MM.1S (cell line): ENCODE data around the gene FAM174C.

ENCODE experiments used
- DNase-seq: peaks from one replicate; pipeline ENCODE4 v3.0.0-alpha.2; 2015
- H2AFZ ChIP-seq: fragments of 300-600 bp; sonication (generic); 2 replicates; pipeline ENCODE4 v1.6.0; 2016; ENCODE audit warnings: antibody characterized with exemption, low read length
- H3F3A ChIP-seq: fragments of 300-600 bp; sonication (generic); 2 replicates; pipeline ENCODE4 v1.6.1; 2016; ENCODE audit warnings: mild to moderate bottlenecking, antibody characterized with exemption, low read length, moderate library complexity, mixed read lengths; ENCODE audit not compliant: insufficient read depth
- H3K27ac ChIP-seq: fragments of 300-600 bp; sonication (generic); 2 replicates; pipeline ENCODE4 v1.5.1; 2016; ENCODE audit warnings: mild to moderate bottlenecking, low read length
- H3K27me3 ChIP-seq: fragments of 300-600 bp; sonication (generic); replicated peaks from 2 replicates; pipeline ENCODE4 v1.6.0; 2016; ENCODE audit warnings: low read length; ENCODE audit not compliant: insufficient read depth
- H3K36me3 ChIP-seq: fragments of 300-600 bp; sonication (generic); replicated peaks from 2 replicates; pipeline ENCODE4 v1.6.1; 2016; ENCODE audit warnings: mild to moderate bottlenecking, low read length, mixed read lengths; ENCODE audit not compliant: insufficient read depth
- H3K4me1 ChIP-seq: fragments of 300-600 bp; sonication (generic); 2 replicates; pipeline ENCODE4 v1.6.1; 2016; ENCODE audit warnings: low read length, mixed read lengths
- H3K4me2 ChIP-seq: fragments of 300-600 bp; sonication (generic); 2 replicates; pipeline ENCODE4 v1.6.0; 2016; ENCODE audit warnings: low read depth, low read length
- H3K4me3 ChIP-seq: fragments of 300-600 bp; sonication (generic); 2 replicates; pipeline ENCODE4 v1.5.1; 2016; ENCODE audit warnings: low read length, mixed read lengths
- H3K79me2 ChIP-seq: fragments of 300-600 bp; sonication (generic); 2 replicates; pipeline ENCODE4 v1.6.1; 2016; ENCODE audit warnings: mixed run types, low read length, mixed read lengths
- H3K9ac ChIP-seq: fragments of 300-600 bp; sonication (generic); 2 replicates; pipeline ENCODE4 v1.6.1; 2016; ENCODE audit warnings: low read length, mixed read lengths
- H3K9me2 ChIP-seq: fragments of 300-600 bp; sonication (generic); replicated peaks from 2 replicates; pipeline ENCODE4 v1.6.1; 2016; ENCODE audit warnings: mild to moderate bottlenecking, low read length, mixed read lengths; ENCODE audit not compliant: insufficient read depth
- H3K9me3 ChIP-seq: fragments of 300-600 bp; sonication (generic); replicated peaks from 2 replicates; pipeline ENCODE4 v1.6.1; 2016; ENCODE audit warnings: mild to moderate bottlenecking, low read length, mixed read lengths; ENCODE audit not compliant: insufficient read depth
- H4K20me1 ChIP-seq: fragments of 300-600 bp; sonication (generic); 2 replicates; pipeline ENCODE4 v1.6.1; 2016; ENCODE audit warnings: mild to moderate bottlenecking, low read length, moderate library complexity, mixed read lengths; ENCODE audit not compliant: insufficient read depth
- EZH2 ChIP-seq: fragments of 300-600 bp; sonication (generic); optimal IDR thresholded peaks from 2 replicates; pipeline ENCODE3; 2017; ENCODE audit warnings: low read depth, mild to moderate bottlenecking, antibody characterized with exemption, low read length, mixed read lengths
- EZH2phosphoT487 ChIP-seq: fragments of 300-600 bp; sonication (generic); IDR thresholded peaks from 2 replicates; pipeline ENCODE4 v1.6.1; 2018; ENCODE audit warnings: antibody characterized with exemption, low read length
- TF ChIP-seq, protein P1 (sequence below): fragments of 300-600 bp; sonication (generic); IDR thresholded peaks from 2 replicates; pipeline ENCODE4 v1.5.1; 2016; ENCODE audit warnings: antibody characterized with exemption, low read length, mixed read lengths

The FAM174C gene

DNA sequence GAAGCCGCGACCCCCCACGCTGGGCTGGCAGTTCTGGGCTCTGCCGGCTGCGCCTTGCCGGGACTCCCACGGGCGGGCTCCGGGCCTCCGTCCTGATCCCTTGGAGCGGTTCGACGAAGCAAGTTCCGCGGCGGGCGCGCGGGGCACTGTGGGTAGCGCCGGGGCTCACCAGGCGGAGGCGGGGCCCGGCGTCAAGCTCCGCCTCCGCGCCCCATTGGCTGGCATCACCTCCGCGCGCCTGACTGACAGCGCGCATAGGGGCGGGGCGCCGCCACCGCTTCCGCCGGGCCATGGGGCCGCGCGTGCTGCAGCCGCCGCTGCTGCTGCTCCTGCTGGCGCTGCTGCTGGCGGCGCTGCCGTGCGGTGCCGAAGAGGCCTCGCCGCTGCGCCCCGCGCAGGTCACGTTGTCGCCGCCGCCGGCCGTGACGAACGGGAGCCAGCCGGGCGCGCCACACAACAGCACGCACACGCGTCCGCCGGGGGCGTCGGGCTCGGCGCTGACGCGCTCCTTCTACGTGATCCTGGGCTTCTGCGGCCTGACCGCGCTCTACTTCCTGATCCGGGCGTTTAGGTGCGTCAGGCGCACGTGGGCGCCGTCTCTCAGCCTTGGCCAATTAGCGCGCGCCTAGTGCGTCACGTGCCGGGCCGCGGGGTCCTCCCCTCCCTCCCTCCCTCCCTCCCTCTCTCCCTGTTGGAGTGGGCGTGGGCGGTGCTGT lies at the start of gene FAM174C:
TSS of gene FAM174C (plus strand) at position 271 of the 716 bp plus-strand sequence. CDS start at position 291, 20 bp downstream.
- TF ChIP-seq EZH2phosphoT487: no peak
- no peak for TF ChIP-seq EZH2
- TF ChIP-seq, protein P1, sequence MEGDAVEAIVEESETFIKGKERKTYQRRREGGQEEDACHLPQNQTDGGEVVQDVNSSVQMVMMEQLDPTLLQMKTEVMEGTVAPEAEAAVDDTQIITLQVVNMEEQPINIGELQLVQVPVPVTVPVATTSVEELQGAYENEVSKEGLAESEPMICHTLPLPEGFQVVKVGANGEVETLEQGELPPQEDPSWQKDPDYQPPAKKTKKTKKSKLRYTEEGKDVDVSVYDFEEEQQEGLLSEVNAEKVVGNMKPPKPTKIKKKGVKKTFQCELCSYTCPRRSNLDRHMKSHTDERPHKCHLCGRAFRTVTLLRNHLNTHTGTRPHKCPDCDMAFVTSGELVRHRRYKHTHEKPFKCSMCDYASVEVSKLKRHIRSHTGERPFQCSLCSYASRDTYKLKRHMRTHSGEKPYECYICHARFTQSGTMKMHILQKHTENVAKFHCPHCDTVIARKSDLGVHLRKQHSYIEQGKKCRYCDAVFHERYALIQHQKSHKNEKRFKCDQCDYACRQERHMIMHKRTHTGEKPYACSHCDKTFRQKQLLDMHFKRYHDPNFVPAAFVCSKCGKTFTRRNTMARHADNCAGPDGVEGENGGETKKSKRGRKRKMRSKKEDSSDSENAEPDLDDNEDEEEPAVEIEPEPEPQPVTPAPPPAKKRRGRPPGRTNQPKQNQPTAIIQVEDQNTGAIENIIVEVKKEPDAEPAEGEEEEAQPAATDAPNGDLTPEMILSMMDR: no peak
- Histone ChIP-seq H3K9ac (peak within 1 kb of the TSS; percentile 97), H3K4me3 (peak within 1 kb of the TSS; percentile 92), H3K9me3 (no peaks in the 10 kb centered on the region), H3K4me1 (peaks cover 22% of the 10 kb centered on the region), H3K36me3 (peaks cover 37% of the 10 kb centered on the region), H3K9me2 (no peaks in the 10 kb centered on the region), H3K79me2 (peaks cover 72% of the 10 kb centered on the region), H3K27me3 (no peaks in the 10 kb centered on the region), H3K27ac (peak within 1 kb of the TSS; percentile 97), H3K4me2 (peak within 1 kb of the TSS; percentile 94), H2AFZ (peak within 1 kb of the TSS; percentile 9; the same call in 1 of the 2 replicates), H4K20me1 (no peaks in the 10 kb centered on the region), H3F3A (peaks cover 52% of the 10 kb centered on the region)
- DNase-seq: peak; percentile 99

DNA sequence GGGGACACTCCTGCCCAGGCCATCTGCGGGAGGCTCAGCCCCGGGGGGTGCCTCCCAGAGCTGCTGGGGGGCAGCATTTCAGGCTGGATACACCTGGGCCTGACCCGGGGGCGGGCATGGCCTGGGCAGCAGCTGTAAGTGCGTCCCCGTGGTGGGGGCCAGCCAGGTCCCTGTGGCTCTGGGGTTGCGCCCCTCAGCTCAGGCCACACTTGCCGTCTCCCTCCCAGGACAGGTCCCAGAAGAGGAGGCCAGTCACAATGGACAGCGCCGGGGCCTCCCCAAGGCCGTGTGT lies 49.2 kb upstream of the FAM174C start:
- H3F3A ChIP-seq: no peaks in the 10 kb centered on the region
- H3K9me2 ChIP-seq: no peaks in the 10 kb centered on the region
- H3K9ac ChIP-seq: no peak overlapping the region
- H2AFZ ChIP-seq: no peak overlapping the region
- no peaks in the 10 kb centered on the region for H3K27me3 ChIP-seq
- no peaks in the 10 kb centered on the region for H3K79me2 ChIP-seq
- H3K4me1 ChIP-seq: no peaks in the 10 kb centered on the region
- H3K36me3 ChIP-seq: no peaks in the 10 kb centered on the region
- no peak for DNase-seq
- no peak overlapping the region for H3K4me2 ChIP-seq
- no peaks in the 10 kb centered on the region for H4K20me1 ChIP-seq
- H3K4me3 ChIP-seq: no peak overlapping the region
- TF ChIP-seq, protein P1: no peak
- TF ChIP-seq EZH2 (no peak), EZH2phosphoT487 (no peak)
- no peak overlapping the region for H3K27ac ChIP-seq
- H3K9me3 ChIP-seq: no peaks in the 10 kb centered on the region

DNA sequence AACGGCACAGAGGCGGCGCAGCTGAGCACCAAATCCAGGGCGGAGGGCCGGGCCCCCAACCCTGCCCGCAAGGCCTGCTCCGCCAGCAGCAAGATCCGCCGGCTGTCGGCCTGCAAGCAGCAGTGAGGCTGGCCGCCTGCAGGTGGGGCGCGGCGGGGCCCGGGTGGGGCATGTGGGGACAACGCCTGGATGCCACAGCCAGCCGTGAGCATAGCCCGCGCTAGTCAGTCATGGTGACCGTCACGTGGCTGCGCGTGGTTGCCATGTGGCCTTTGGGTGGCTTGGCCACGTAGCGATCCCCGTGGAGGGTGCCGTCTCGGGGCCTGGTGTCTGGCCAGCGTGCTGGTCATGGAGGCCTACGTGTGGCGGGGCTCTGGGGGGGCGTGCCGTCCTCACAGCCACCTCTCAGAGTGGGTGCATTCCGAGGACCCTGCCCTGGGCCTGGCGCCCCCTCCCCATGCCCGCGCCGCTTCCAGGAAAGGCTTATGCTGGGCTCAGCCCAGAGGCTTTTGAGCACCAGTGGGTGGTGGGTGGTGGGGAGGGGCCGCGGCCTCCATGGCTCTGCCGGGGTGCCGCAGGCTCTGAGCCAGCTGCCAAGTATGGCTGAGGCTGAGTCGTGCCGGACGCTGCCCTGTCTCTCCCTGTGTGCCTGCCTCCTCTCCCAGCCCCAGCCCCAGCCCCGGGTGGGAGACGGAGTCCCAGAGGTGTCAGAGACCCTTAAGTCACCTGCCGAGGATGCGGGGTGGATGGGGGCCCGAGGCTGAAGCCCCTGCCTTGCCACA lies 48.6 kb upstream of the FAM174C start:
- DNase-seq: no peak
- H3K4me2 ChIP-seq: no peak overlapping the region
- no peaks in the 10 kb centered on the region for H3K9me3 ChIP-seq
- H3F3A ChIP-seq: no peaks in the 10 kb centered on the region
- no peaks in the 10 kb centered on the region for H3K79me2 ChIP-seq
- H3K27me3 ChIP-seq: peaks cover 3% of the 10 kb centered on the region; the same call in 1 of the 2 replicates
- H3K4me3 ChIP-seq: no peak overlapping the region
- H3K36me3 ChIP-seq: no peaks in the 10 kb centered on the region
- H2AFZ ChIP-seq: no peak overlapping the region
- H4K20me1 ChIP-seq: no peaks in the 10 kb centered on the region
- no peaks in the 10 kb centered on the region for H3K4me1 ChIP-seq
- H3K9me2 ChIP-seq: no peaks in the 10 kb centered on the region
- H3K9ac ChIP-seq: no peak overlapping the region
- no peak overlapping the region for H3K27ac ChIP-seq
- TF ChIP-seq EZH2 (no peak), EZH2phosphoT487 (no peak)
- TF ChIP-seq, protein P1: no peak
